NCI-H1092 (cell line): ENCODE data around the gene ANK3.

ENCODE experiments used
- DNase-seq: peaks from one replicate; lab custom pipeline; 2025; lab: John Stamatoyannopoulos, UW

ANK3 gene

DNA sequence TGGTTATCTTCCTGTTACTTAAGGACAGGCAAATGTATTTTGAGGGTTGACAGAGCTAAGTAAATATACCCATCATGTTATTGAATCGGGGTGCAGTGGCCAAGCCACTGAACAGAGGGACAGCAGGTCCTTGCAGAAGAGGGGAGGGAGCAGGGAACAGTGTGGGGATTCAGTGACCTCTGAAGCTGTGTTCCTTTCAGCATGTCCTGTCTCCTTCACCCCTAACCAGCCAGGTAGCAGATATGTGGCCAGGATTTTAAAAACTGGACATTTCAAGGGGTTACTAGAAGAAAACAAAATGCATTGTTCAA lies 12.7 kb downstream of the ANK3 start:
- no peak for DNase-seq

DNA sequence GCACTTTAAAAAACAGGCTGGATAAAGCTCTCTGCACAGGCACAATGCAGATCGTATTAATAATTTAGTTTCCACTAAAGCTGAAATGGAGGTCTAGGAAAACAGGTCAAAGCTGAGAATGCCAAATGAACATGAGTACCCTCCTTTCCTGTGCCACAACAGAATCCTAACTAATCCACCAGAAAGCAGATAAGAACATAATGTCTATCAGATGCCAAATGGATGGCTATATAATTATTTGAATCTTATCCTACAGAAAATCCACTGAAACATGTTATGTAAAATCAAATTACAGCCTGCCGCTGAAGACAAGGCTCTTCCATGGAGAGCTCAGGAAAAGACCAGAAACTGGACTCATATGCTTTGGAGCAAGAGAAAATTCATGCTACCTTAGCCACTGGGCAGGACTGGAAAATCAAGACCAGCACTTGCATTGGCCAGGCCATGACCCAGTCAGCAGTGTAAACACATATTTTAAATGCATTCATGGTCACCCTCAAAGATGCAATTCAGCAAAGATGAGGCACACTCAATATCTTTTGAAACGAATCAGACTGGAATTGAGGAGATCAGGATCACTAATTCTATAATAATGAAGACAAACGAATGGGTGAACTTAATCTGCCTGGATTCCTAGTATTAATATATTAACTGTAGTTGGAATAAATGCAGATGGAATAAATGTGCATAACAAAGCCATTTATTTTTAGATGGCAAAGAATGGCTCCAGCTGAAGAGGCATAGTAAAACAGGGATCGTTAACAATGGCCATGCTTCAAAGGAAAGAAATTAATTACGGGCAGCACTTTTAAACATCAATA lies 13.2 kb downstream of the ANK3 start:
- DNase-seq: no peak

DNA sequence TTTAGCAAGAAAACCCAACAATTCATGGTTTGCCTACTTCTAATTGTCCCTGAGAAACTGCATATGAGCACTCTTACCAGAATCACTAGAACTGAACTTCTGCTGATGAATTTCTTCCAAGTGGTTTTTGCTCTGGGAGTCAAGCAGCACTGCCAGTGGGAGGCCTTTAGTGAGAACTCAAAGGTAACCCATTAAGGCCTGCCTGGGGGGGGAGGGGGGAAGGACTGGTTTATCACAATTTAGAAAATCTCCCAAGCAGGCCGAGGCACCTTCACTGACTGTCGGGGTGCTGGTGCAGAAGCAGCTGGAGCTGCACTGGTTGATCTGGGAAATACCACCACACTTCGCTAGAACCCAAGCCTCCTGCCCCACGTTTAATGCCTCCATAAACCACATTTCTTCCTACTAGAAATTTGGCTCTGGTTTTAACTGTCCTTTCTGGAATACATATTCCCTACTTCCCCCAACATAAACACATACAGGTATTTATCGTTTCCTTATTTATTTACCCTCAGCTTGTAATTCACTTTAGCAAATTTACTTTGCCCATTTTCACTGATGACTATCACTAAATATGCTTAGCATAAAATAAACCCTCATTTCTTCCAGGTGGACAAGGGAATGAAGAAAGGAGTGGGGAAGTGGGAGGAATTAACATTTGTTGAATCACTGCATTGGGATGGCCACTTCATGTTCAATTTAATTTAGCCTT lies 14.2 kb downstream of the ANK3 start:
- DNase-seq: no peak

GRCh38 chr10:60374836-60375235 lies 14.8 kb downstream of the ANK3 start:
- DNase-seq: no peak

DNA sequence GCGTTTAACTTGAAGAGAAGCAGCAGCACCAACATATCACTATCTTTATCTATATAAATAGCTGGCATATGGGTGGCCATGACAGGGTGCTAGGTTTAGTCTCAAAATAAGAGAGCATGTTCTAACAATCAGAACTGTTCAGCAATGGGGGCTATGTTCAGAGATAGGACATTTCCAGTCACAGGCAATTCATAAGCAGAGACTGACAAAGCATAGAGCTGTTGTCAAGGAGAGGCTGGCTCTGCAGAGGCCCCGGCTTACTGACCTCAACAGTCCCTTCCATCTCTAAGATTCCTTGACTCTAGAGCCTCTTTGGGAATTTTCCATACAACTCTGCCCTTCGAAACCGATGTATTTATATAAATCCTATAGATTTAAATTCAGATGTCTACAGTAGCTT lies 17.2 kb downstream of the ANK3 start:
- no peak for DNase-seq

GRCh38 chr10:60369547-60369930 lies 20.1 kb downstream of the ANK3 start:
- DNase-seq: no peak

DNA sequence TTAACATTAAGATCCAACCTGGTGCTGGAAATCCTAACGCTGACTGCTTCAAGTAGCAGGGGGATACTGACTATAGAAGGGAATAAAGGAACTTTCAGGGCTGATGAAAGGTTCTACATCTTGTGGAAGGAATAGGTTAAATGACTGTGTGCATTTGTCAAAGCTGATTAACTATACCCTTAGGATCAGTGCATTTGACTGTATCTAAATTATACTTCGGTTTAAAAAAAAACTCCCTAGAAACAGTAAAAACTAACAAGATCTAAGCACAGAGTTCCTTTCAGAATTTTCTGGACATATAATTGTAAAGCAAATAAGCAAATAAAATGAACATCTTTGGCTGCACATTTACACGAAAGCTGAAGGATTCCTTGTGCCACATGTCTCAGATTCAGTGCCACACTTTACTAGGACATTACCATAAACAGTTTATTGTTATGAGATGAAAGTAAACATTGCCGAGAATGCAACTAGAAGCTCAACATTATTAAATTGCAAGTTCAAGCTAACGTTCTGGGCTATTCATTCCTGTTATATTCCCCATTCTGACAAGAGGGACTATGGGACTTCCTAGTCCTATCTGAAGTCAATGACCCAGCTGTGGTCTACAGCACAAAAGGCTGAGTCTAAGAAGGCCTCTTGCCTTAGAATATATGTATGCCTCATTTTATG lies 20.7 kb downstream of the ANK3 start:
- no peak for DNase-seq

DNA sequence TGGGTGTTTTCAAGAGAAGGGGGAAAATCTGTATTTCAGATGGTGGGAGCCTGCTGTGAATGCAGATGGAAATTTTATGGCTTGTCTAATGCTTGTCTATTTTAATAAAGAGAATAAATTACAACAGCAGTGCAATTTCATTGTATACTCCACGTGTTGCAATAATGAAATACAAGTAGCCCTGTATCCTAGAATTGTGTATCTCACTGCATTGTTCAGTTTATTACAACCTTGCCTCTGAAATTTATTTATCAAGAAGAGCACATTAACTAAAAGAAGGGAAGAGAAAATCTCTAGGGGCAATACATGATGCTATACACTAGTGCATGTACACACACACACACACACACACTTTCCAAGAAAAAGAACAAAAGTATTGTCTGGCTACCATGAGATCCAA lies 21.8 kb downstream of the ANK3 start:
- DNase-seq: no peak

GRCh38 chr10:60367431-60367830 lies 22.2 kb downstream of the ANK3 start:
- DNase-seq: no peak

DNA sequence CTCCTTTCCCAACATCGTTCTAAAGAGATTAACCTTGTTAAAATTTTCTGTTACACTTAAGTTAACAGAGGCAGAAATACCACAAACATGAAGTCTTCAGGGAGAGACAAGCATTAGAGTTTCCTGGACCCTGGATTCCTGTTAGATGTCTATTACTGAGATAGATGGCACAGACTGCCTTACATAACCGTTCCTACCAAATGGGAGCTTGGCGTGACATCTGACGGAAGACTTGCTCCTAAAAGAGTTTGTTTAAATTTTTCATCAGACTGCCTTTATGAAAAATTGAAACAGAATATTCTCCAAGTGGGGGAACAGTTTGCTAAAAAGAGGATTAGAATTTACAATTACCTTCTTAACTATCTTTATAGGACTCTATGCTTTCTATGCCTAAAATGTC lies 22.7 kb downstream of the ANK3 start:
- no peak for DNase-seq

- no peak for DNase-seq
Observed at GRCh38 chr10:60363187-60363586, 26.5 kb downstream of the ANK3 start.

DNA sequence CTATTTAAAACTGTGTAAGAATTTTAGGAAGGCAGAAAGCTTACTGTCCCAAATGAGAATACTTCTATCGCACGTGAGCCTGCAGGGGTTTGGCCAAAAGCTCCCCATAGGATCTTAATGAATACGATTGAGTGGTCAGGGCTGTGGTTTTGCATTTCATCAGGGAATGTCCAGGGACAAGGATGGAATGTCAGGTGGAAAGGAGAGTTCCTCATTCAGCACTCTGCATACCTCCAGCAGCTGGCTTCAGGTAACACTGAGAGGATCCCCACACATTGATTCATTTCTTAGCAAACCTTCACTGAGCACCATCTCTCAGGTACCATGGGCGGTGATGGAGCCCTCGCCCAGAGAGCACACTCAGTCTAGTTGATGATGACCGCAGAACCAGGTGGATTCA lies 27.2 kb downstream of the ANK3 start:
- no peak for DNase-seq

DNA sequence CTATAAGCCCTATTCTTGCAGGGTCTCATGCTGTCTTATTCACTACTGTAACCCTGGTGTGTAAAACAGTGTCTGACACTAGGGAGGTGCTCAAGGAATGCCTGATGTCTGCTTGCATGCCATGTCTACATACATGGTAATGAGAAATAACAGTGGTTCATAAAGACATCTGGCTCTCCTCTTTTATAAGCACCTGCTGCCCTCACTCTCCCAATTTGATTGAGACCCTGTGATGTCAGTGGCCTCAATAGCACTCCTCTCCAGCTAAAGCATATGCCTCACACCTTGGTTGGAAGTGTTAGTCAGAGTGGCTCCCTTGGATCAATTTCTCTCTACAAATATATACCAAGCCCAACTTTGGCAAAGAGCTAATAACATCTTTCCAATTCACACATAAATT lies 30.6 kb downstream of the ANK3 start:
- DNase-seq: no peak

GRCh38 chr10:60358282-60358681 lies 31.4 kb downstream of the ANK3 start:
- no peak for DNase-seq

DNA sequence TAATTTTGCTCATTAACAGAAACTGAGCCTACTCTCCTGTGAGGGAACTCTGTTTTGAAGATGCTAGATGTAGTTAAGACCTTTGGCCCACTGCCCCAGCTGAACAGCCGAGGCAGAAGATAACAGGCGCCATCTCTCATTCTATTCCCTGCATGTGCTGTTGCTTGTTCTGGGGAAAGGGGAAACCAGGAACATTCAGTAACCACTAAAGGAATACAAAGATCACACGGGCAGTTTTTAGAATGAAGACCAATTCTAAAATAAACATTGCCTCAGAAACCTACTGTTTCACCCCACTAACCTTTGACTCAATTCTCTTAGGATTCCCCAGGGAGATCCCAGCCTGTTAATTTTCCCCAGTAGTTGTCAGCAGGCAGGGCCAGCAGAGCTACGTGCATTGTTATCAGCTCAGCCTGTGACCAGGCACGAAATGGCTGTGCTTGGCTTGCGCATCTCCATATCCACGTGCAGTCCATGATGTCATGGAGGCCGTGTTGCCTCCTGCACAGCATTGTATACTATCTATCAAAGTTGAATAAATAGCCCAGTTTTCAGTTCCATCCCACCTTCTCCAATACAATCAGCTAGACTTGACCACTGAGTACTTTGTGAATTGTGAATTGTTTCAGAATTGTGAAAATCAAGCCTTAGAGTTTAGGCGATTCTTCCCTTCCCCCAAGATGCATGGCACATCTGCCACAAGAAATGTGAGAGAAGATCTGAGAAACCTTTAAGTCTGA lies 36.0 kb downstream of the ANK3 start:
- DNase-seq: no peak

DNA sequence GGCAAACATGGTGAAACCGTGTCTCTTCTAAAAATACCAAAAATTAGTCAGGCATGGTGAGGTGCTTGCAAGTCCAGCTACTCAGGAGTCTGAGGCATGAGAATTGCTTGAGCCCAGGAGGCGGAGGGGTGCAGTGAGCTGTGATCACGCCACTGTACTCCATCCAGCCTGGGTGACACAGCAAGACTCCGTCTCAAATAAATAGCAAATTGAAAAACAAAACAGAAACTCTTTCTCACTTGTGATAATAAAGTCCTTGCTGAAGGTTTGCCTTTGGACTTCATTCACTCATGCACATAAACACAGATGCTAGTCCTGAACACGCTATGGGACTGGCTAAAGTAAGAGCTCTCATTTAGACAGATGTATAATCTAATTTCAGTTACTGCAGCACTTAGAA lies 37.6 kb downstream of the ANK3 start:
- DNase-seq: no peak

DNA sequence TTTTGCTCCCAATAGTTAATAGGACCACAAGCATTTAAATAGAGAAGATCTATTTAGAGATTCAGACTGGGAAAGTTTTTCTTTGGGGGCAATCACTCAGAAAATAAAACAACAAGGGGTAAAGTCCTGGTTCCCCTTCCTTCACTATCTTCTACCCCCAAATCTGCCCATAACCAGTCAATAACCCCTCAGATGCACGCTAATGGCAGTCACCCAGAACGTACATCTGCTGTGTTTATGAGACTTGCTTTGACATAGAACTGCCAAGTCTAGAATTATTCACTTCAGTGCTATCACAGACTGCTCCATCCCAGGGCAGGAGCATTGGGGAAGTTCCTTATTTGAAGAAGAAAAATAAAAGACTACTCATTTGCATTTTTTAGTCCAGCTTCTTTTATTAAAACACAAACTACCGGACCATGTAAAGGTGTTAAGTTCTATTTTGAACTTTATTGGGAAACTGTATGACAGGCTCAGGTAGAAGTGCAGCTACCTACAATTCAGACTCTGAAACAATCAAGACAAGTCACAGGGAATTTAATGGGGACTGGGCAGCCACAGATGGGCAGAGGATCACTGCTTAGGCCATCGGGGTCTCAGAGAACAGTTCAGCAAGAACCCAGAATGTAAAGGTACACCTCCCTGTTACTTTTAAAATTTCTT lies 38.4 kb downstream of the ANK3 start:
- no peak for DNase-seq

DNA sequence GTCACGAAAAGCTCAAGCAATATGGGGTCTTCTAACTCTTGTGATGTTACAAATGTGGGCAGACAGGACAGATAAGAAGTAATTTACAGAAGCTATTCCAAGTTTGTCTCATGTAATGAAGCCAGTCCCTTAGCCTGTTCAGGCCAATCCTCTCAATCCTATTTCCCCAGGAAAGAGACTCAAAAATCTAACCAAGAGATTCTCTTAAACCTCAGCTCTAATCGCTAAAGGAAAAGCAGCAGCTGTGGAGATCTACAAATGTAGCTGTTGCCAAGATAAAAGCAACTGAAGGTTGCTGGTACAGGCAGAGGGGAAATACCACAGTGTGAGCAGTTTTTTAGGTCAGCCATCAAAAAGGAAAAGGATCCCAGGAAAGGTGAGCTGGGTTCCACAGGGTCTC lies 39.3 kb downstream of the ANK3 start:
- no peak for DNase-seq

GRCh38 chr10:60349426-60349825 lies 40.2 kb downstream of the ANK3 start:
- DNase-seq: no peak

DNA sequence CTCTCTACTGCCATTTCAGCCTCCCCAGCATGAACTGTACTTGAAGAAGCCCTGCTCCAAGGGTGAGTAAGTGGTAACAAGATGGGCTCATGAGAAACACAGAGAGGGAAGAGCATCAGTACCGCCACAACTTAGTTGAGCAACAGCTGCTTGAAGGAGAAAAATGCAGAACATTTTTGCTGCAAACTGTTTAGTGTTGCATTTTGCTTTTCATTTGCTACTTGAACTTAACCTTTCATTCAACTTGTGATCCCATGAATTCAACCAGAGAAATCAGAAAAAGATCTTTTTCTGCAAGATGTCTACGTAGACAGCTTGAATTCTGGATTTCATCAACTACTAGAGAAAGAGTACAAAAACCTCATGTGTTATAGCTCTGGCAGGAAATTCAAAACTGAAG lies 40.7 kb downstream of the ANK3 start:
- no peak for DNase-seq

GRCh38 chr10:60347270-60347669 lies 42.4 kb downstream of the ANK3 start:
- no peak for DNase-seq

DNA sequence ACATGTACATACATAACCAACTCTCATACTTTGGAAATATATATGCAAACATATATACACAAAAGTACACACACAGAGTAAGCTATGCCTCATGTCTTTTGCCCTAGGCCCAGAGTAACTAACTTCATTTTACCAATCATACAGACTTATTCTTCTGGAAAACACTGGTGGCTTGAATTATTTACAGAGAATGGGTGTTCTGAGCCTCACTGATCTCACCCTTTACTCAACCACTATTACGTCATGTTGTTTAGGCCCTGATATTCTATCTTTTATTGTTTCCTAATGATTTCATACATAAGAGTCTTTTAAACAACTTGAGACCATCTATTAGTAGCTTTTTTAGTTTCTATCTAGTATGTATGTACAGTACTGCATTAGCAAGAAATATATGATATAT lies 43.0 kb downstream of the ANK3 start:
- DNase-seq: no peak
